Jurkat, Clone E6-1 (cell line): ENCODE results near the gene CD247.

Source experiments
- DNase-seq: peaks from one replicate; pipeline ENCODE4 v3.0.0-alpha.2; 2011; ENCODE audit warnings: low read depth, low spot score
- H3K4me3 ChIP-seq: 2 replicates; pipeline ENCODE4 v1.5.1; 2011; ENCODE audit warnings: mild to moderate bottlenecking, low read length, control low read depth, moderate library complexity

Gene CD247

GRCh38 chr1:167493372-167493771 is 25.0 kb downstream of the CD247 start:
- H3K4me3 ChIP-seq: no peak overlapping the region
- DNase-seq: no peak

DNA sequence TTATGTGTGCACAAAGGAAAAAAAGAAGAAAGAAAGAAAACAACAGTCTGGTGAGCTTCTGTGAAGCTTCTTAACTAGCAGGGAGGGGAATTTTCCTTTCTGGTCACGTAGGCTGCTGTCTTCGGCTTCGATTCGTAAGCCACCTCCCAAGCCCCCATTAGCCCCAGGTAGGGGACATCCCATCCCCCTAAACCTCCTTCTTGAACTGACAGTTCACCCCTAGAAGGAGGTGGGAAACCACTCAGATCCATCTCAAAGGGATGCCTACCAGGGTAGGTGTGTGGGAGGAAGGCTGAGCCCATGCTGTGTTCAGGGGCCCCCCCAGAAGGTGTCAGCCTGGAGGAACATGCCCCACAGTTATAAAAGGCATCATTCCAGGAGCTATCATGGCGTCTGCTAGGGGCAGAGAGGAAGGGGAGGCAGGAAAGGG is 25.8 kb downstream of the CD247 start:
- no peak overlapping the region for H3K4me3 ChIP-seq
- DNase-seq: no peak

- no peak overlapping the region for H3K4me3 ChIP-seq
- no peak for DNase-seq
These were observed 26.5 kb downstream of the CD247 start for GRCh38 chr1:167491586-167492461.

- no peak overlapping the region for H3K4me3 ChIP-seq
These were observed 27.6 kb downstream of the CD247 start for GRCh38 chr1:167490765-167491164.

DNA sequence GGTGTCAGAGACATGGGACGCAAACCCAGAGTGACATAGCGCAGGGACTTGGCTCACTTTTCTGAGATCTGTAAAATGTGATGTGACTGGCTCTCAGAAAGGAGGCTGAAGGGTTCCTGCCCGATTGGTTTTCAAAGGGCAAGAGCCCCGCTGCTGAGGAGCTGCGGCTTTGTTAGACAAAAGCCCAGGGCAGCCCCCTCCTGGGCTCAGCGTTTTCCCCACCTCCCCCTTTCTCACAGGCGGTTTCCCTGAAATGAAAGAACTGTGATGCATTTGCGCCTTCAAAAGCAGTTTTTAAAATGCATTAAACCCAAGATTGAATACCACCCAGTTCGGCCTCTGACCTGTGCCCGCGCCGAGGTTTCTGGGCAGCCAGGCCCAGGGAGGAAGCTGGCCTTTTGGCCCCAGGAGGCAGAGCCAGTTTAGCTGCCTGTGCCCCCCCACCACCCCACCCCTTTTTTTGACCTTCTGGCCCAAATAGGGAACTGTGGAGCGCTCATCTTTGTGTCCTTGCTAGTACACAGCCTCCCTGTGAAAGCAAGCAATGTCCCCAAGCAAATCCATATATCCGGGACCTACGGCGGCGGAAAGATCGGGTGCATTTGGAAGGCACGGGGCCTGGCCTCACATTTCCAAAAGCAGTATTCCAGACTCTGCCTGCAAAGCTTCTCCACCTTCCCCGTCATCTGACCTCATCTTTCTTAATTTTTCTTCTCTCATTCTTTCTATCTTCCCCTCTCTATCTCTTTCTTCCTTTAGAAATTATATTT is 28.6 kb downstream of the CD247 start:
- no peak for DNase-seq
- no peak overlapping the region for H3K4me3 ChIP-seq

More at GRCh38 chr1:167490765-167491164, 27.6 kb downstream of the CD247 start:
- no peak for DNase-seq

GRCh38 chr1:167488786-167489185 is 29.5 kb downstream of the CD247 start:
- no peak for DNase-seq
- H3K4me3 ChIP-seq: no peak overlapping the region

GRCh38 chr1:167487614-167488013 is 30.7 kb downstream of the CD247 start:
- H3K4me3 ChIP-seq: no peak overlapping the region
- no peak for DNase-seq

DNA sequence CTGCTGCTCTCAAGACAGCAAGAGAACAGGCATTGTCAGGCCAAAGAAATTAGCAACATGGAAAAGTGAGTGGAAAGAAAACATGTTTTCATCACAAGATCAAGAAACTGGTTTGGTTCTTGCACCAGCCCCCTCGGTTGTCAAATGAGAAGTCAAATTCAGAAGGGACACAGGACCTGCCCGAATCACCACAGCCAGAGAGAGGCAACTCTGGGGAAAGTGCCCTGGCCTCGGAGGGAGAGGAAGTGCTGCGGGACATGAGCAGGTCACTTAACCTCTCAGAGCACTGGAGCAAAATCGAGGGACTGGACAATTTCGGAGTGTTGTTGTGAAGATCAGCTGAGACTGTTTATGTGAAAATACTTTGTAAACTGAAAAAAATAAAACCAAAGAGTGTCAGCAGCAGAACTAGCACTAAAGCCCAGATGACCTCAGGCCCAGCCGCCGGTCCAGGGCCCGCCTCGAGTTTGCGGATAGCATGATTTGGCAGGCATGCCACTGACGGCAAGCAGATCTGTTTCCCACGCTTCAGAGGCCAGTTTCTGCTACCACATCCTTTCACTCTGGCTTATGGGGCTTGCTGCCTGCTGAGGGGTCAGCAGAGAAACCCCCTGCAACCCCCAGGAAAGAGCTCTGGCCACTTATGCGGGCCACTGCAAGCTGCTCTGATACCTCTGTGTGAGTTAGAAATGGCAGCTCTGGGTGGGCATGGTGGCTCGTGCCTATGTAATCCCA is 32.1 kb downstream of the CD247 start:
- no peak overlapping the region for H3K4me3 ChIP-seq
- no peak for DNase-seq

DNA sequence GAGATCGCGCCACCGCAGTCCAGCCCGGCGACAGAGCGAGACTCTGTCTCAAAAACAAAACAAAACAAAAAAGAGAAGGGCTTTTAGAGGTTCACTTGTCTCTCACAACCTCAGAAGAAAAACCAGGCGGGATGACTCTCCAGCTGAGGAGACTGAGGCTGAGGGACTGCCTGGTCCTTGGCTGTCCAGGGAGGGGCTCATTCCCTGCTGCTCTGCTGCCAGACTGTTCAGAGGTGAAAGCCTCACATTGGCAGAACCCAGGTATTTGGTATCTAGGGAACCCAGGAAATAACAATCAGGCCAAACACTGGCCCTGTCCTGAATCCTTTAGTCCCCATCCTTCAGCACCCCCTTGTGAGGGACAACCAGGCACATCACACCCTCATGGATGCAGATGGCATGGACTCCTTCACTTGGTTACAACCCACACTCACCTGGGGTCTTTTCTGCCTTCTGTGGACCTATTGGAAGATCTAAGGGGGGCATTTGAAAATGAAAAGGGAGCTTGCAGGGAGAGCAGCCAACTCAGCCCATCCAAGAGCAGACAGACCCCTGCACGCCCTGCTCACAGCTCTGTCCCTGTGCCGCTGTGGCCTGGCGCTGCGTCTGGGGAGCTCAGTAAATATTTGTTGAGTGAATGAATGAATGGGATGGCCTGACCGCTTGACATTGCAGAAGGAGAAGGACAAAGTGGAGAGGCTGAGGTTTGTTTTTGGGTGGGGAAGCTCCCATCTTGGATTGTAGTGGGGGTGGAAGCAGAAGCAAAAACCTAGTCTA is 33.4 kb downstream of the CD247 start:
- no peak for DNase-seq
- H3K4me3 ChIP-seq: no peak overlapping the region

- H3K4me3 ChIP-seq: peak overlapping the region; percentile 18; the same call in 1 of the 2 replicates
- no peak for DNase-seq
These were observed 34.5 kb downstream of the CD247 start for GRCh38 chr1:167483790-167484189.

- DNase-seq: peak; percentile 58
- H3K4me3 ChIP-seq: no peak overlapping the region
These were observed 36.1 kb downstream of the CD247 start for GRCh38 chr1:167482184-167482583.

DNA sequence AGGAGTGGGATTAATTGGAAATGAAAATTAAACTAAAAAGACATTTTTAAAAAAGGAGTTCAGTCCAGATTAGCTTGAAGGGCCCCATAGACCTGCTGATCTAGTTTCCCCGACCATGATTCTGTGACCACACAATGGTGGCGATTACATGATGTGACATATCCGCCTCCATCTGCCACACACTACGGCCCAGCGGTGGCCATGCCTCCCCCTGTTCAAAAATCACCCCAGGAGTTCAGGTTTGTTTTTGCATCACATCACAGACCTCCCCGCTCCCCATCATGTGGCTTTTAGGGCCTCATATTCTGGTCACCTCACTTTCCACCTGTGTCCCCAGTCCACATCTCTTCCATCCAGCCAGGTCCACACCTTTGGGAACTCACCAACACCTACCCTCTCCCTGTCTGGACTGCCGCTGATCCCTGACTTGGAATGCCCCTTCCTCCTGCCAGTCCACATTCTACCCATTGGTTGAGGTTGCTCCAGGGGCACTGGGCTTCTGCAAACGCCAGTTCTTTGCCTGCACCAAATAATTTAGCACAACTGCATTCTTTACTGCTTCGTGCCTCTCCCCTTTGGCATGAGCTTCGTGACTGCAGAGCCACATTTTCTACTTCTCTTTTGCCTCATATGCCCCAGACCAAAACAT is 38.9 kb downstream of the CD247 start:
- H3K4me3 ChIP-seq: no peak overlapping the region

GRCh38 chr1:167477986-167478385 is 40.3 kb downstream of the CD247 start:
- peak; percentile 71 for DNase-seq
- H3K4me3 ChIP-seq: peak overlapping the region; percentile 11; the same call in 1 of the 2 replicates

More for the DNA sequence above, 38.9 kb downstream of the CD247 start:
- no peak for DNase-seq

DNA sequence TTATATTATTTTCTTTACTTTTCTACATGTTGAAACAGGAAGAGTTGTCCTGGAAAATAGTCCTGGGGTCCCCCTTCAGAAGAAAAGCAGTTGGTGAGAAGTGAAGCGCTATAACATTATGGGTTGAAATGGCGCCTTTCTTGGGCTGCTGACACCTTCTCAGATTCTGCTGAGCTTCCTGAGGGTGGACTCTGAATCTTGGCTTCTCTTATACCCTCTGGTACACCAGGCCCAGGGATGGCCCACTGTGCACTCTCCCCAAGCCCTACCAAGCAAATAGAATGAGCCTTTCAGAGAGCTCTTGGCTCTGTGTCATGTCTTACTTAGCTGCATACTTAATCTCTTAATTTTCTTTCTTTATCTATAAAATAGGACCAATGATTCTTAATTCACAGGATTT is 42.3 kb downstream of the CD247 start:
- DNase-seq: no peak
- no peak overlapping the region for H3K4me3 ChIP-seq

DNA sequence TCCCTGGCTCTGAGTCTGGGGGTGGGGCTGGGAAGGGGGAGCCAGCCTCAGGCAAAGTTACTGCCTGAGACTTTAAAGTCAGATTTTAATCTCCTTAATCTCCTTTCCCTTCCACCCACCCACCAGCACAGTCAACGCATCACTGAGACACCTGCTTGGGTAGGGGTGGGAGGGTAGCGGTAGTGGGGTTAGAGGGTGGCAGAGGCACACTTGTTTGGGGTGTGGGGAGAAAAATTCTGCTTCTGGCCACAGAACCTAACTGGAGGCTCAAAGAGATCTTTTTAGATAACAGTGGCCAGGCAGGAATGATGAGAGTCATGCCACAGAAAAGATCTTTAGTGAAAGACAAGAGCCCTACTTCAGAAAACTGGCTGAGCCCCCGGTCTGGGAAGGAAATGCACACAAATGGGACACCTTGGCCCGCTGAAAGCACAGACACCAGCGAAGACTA is 44.1 kb downstream of the CD247 start:
- DNase-seq: peak; percentile 98
- peak overlapping the region; percentile 46 for H3K4me3 ChIP-seq

DNA sequence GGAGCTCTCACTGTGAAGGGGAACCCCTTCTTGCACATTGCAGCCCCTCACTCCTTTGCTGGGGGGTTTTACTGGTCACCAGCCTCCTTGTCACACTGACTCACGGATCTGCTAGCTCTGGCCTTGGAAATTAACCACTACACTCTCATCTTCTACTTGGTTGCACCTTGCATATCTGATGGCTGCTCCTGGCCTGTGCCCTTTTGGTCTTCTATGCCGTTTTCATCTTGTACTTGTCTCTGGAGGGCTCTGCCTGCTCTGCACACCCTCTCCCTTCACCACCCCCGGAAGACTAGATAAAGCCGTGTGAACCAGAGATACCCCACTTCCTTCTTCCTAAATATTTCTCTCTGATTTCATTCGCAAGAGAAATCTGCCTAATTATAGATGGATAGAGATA is 44.6 kb downstream of the CD247 start:
- H3K4me3 ChIP-seq: peak overlapping the region; percentile 46

GRCh38 chr1:167472752-167473521 is 45.4 kb downstream of the CD247 start:
- H3K4me3 ChIP-seq: peak overlapping the region; percentile 46
- DNase-seq: no peak

More for the DNA sequence above, 44.6 kb downstream of the CD247 start:
- no peak for DNase-seq
